Activated CD8-positive, alpha-beta memory T cell treated with anti-CD3 and anti-CD28 coated beads, Interleukin-2, amount 50 U/mL, for 1 hour (primary cell): ENCODE measurements around the gene AGMAT.

Experiments used
- DNase-seq: peaks from one replicate; pipeline ENCODE4 v3.0.0-alpha.2; 2020; ENCODE audit errors: extremely low read depth

Gene AGMAT

GRCh38 chr1:15584489-15585363, at the start of gene AGMAT:
Gene AGMAT, minus strand, starts transcription at chr1:15585051. Its CDS starts 84 bp downstream, at chr1:15584967.
- DNase-seq: no peak

GRCh38 chr1:15633756-15634420, 49.0 kb upstream of the AGMAT start:
- DNase-seq: no peak

DNA sequence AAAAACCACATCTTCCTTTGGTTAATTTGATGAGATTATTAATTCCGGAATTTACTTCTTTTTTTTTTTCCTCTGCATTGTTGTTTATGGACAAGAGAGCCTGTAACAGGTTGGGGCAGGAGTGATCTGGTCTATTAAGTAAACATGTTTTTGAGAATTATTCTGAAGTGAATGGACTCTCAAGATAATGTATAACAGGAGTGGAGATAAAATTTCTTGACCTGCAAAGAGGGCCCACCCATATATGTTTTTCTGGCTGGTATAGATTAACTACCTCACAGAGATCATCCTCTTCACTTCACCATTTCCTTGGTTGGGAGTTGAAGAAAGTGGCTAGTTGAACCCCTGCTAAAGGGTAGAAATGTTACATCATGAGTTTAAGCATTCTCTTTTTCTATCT, 43.2 kb upstream of the AGMAT start:
- DNase-seq: no peak

GRCh38 chr1:15627343-15627988, 42.6 kb upstream of the AGMAT start:
- no peak for DNase-seq

DNA sequence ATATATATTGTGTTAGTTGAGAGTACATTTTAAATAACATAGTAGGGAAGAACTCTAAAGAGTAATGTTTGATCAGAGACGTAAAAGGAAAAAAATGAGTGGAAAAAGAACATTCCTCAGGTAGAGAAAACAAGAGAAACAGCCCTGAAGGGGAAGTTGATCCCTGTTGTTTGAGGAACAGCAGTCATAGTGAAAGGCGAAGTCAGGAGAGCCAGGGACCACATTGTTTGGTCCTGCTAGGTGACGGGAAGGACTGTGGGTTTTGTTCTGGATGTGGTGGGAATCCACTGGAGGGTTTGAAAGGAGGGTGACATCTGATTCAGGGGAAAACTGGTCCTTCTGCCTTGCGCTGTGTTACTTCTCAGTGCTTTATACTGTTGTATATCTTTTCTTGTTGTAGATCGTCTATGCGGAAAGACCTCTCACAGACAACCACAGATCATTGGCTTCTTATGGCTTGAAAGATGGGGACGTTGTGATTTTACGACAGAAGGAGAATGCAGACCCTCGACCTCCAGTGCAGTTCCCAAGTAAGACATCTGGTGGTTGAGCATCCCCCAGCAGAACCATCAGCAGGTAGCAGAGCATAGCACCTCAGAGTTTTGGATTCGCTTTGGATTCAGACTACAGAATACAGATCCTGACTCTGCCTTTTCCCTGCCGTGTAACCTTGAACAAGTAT, 41.6 kb upstream of the AGMAT start:
- DNase-seq: no peak

DNA sequence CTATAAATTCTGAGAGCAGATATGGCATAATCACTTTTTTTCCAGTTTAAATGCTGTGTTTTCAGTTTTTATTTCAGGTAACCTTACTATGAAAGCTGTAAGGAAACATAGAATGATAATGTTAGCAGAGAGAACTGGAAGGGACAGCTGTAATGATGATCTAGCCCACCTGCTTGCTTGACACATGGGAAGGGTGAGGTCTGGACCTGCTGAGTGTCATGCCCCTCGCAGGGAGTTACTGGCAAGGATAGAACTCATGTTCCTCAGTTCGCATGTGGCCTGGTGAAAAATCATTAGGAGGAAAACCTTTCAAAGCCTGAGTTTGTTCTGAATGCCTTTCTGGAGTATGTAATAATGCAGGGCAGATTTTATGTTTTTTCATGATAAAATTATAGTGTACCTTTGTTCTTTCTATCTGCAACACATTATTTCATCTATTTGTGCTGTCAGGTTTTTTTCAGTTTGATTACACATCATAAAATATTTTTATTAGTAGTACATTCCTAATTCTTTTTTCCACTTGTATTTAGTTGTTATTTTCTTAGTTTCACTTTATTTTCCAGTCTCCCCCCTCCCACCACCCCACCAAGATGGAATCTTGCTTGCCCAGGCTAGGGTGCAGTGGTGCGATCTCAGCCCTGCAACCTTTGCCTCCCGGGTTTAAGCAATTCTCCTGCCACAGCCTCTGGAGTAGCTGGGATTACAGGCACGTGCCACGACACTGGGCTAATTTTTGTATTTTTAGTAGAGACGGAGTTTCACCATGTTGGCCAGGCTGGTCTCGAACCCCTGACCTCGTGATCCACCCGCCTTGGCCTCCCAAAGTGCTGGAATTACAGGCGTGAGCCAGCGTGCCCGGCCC, 40.4 kb upstream of the AGMAT start:
- DNase-seq: no peak

DNA sequence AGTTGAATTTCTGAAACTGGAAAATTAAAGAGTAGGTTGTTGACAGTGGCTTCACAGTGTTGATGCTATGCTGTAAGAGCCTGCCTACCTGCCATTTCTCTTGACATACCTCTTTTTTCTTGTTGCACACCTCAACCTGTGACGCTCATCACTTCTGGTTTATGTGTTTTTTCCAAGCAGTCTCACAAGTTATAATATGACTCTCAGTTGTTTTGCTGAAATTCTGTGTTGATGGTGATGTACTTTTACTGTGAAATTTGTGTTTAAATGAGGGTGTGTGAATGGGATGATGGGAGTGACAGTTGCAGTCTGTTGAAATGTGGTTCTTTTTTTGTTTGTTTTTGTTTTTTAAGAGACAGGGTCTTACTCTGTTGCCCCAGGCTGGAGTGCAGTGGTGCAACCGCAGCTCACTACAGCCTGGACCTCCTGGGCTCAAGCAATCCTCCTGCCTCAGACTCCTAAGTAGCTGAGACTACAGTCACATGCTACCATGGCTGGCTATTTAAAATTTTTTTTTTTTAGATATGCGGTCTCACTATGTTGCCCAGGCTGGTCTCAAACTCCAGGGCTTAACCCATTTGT, 39.4 kb upstream of the AGMAT start:
- no peak for DNase-seq

GRCh38 chr1:15623435-15623834, 38.6 kb upstream of the AGMAT start:
- DNase-seq: no peak

DNA sequence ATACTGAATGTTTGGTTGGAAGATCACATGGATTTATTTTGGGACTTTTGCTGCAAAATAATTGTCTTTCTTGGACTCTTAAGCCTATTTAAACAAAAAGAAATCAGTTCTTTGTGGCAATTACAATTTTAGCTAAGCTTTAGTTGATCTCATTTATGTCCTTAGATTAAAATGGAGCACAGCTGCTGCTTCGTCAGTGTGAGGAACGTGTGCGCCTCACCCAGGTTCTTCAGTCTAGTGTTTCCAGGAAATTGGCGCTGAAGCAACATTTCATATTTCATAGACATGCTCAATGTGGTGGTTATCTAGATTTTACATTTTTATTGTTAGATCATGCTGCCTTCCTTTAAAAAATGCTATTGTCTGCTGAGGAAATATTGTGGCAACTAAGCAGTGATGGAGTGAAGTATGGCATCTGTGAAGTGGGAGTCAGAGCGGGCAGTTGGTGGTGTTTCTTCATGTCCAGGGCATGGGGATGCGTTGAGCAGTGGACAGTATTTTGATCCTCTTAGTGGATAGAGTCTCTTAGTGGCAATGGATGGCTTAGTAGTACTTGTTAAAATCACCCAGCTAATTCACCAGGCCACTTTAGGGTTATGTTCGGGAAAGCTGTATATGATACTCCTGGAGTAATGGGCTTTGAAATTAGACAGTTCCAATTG, 38.0 kb upstream of the AGMAT start:
- DNase-seq: no peak

- DNase-seq: no peak
These were observed 37.1 kb upstream of the AGMAT start for GRCh38 chr1:15621975-15622374.

- no peak for DNase-seq
These were observed 36.2 kb upstream of the AGMAT start for GRCh38 chr1:15620902-15621682.

- no peak for DNase-seq
These were observed 35.3 kb upstream of the AGMAT start for GRCh38 chr1:15620155-15620545.

- DNase-seq: no peak
These were observed 34.0 kb upstream of the AGMAT start for GRCh38 chr1:15618655-15619525.

DNA sequence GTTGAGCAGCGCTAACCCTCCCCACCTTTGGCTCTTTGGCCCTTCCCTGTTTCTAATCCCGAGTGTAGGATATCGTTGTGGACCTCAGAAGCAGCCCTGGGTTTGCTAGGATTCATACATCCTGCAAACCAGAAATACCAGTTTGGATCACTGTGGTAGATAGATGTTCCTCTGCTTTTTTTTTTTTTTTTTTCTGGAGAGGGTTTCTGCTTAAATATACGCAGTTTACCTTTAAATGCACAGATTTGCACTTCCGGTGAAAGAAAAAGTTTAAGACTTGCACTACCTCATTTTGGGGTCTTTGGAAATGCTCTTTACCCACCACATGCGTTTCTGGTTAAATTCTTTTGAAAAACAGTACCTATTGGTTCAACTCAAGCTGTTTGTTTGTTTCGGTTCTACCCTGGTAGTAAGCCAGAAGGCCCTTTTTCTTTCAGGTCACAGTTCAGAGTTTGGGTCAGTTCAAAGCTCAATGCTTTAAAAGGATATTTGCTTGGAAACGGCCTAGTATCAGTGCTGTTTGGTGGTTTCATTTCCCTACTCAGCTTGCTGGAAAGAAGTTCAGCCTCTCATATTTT, 33.3 kb upstream of the AGMAT start:
- no peak for DNase-seq

DNA sequence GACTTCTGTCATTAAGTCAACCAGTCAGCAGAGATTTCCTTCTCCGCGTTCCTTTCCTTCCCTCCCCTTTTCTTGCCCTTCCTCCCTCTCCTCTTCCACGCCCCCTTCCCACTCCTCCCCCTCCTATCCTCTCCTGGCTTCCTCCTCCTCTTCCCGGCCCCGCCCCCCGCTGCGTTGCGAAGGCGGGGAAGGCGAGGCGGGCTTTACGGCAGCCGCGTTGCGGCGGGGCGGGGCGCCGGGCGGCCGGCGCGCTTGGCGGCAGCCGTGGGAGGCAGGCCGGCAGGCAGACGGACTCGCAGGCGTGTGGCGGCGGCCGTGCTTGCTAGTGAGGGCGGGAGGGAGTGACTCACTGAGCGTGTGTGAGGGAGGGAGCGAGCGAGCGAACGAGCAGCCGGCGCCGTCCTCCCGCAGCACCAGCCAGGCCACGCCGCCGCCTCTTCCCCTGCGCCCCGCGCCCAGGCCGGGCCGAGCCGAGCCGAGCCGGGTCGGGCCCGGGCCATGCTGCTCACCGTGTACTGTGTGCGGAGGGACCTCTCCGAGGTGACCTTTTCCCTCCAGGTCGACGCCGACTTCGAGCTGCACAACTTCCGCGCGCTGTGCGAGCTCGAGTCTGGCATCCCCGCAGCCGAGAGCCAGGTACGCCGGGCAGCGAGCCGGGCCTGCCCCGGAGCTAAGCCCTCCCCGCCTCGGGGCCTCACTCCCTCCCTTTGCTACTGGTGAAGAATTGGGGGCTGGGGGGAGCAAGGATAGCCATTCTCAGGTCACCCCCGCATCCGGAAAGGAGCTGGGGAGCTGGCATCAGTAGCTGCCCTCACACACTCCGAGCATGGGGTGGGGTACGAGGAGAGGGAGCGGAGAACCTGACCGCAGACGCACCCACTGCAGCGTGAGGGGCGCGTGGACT, 32.6 kb upstream of the AGMAT start, which contains the start of gene DDI2:
Gene DDI2 (plus strand): TSS at position 286 of the 904 bp plus-strand sequence. CDS start 213 bp downstream, at position 499.
- DNase-seq: peak; percentile 81

GRCh38 chr1:15616373-15617172, 31.7 kb upstream of the AGMAT start:
- DNase-seq: no peak
